Panc1 (cell line): ENCODE data around the gene CPNE7.
A peak's percentile ranks its signal among the peaks of the same experiment; 100 is the strongest.

Source experiments
- POLR2AphosphoS5 ChIP-seq: IDR thresholded peaks from 2 replicates; pipeline ENCODE4 v1.6.1; 2012; ENCODE audit warnings: mild to moderate bottlenecking, low read depth, low read length, moderate library complexity
- SIN3A ChIP-seq: IDR thresholded peaks from 2 replicates; pipeline ENCODE4 v1.6.1; 2012; ENCODE audit warnings: low read depth, mild to moderate bottlenecking, low read length, moderate library complexity, borderline replicate concordance; ENCODE audit not compliant: insufficient read depth
- TF ChIP-seq, protein P1 (sequence below): fragments of 450-650 bp; IDR thresholded peaks from 2 replicates; pipeline ENCODE4 v1.5.1; 2017; ENCODE audit warnings: mild to moderate bottlenecking

DNA sequence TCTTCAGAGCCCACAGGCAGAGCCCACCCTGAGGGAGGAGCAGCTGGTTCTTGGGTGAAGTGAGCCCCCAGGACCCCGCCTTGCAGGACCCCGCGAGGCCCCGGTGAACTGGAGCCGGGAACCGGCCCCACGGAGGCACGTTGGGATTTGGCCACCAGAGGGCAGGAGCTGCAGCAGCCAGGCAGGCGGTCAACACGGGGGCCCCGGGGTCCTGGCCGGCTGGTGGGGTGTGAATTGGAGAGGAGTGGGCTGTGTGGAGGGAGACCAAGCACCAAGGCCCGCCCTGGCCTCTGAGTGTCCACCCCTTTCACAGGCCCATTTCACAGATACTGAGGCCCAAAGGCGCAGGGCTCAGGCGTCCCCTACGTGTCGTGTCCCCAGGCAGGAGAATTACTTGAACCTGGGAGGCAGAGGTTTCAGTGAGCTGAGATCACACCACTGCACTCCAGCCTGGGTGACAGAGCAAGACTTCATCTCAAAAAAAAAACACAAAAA lies 40.1 kb downstream of the CPNE7 start:
- TF ChIP-seq, protein P1, sequence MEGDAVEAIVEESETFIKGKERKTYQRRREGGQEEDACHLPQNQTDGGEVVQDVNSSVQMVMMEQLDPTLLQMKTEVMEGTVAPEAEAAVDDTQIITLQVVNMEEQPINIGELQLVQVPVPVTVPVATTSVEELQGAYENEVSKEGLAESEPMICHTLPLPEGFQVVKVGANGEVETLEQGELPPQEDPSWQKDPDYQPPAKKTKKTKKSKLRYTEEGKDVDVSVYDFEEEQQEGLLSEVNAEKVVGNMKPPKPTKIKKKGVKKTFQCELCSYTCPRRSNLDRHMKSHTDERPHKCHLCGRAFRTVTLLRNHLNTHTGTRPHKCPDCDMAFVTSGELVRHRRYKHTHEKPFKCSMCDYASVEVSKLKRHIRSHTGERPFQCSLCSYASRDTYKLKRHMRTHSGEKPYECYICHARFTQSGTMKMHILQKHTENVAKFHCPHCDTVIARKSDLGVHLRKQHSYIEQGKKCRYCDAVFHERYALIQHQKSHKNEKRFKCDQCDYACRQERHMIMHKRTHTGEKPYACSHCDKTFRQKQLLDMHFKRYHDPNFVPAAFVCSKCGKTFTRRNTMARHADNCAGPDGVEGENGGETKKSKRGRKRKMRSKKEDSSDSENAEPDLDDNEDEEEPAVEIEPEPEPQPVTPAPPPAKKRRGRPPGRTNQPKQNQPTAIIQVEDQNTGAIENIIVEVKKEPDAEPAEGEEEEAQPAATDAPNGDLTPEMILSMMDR, result peak; percentile 90
- no peak for TF ChIP-seq POLR2AphosphoS5
- no peak for TF ChIP-seq SIN3A
